Kidney (tissue), 14 donors: ENCODE data around the gene ZNF625. TPM values are rescaled to one million over a fixed set of nuclear protein-coding genes. Genes with fewer than 3 reads are reported as not detected.

Experiments used
- DNase-seq, 5 donors: peaks; one replicate each; pipeline ENCODE4 v3.0.0-alpha.2; 2013 to 2020
- FAIRE-seq: peaks from 2 replicates; lab custom pipeline; 2012; peaks lifted over from hg19 to GRCh38; lab: Jason Lieb, UNC
- H3K27ac ChIP-seq, 2 donors: one replicate each; pipeline ENCODE4 v1.7.0; 2013; ENCODE audit warnings: low read depth in 2 of 2, low read length in 2 of 2, inconsistent platforms in 1 of 2
- H3K27me3 ChIP-seq: one replicate; pipeline ENCODE4 v1.7.1; 2013; ENCODE audit warnings: low read length, inconsistent platforms; ENCODE audit not compliant: control insufficient read depth, insufficient read depth
- H3K36me3 ChIP-seq, 3 donors: one replicate each; pipeline versions ENCODE4 v1.7.0 to v1.7.1; 2013; ENCODE audit warnings: low read length in 3 of 3, control low read depth in 1 of 3, inconsistent platforms in 1 of 3; ENCODE audit not compliant: insufficient read depth in 3 of 3, control insufficient read depth in 2 of 3
- H3K4me1 ChIP-seq, 3 donors: one replicate each; pipeline versions ENCODE4 v1.7.0 to v1.7.1; 2013; ENCODE audit warnings: low read length in 3 of 3, inconsistent platforms in 1 of 3, low read depth in 1 of 3; ENCODE audit not compliant: control insufficient read depth in 2 of 3, insufficient read depth in 2 of 3
- H3K4me3 ChIP-seq, 3 donors: one replicate each; pipeline versions ENCODE4 v1.7.0 to v1.8.1; 2013; ENCODE audit warnings: low read length in 3 of 3, control low read depth in 1 of 3, inconsistent platforms in 1 of 3
- H3K9ac ChIP-seq, 3 donors: one replicate each; pipeline versions ENCODE4 v1.7.0 to v1.7.1; 2013; ENCODE audit warnings: low read length in 3 of 3, control low read depth in 1 of 3, inconsistent platforms in 1 of 3
- H3K9me3 ChIP-seq, 3 donors: one replicate each; pipeline versions ENCODE4 v1.7.0 to v1.7.1; 2013; ENCODE audit warnings: low read length in 3 of 3, control low read depth in 1 of 3, inconsistent platforms in 1 of 3; ENCODE audit not compliant: control insufficient read depth in 2 of 3, insufficient read depth in 1 of 3
- CTCF ChIP-seq: IDR thresholded peaks from 3 replicates; pipeline ENCODE4 v1.5.1; 2012; ENCODE audit warnings: mild to moderate bottlenecking, moderate library complexity, borderline replicate concordance; ENCODE audit not compliant: insufficient read depth; ENCODE audit errors: extremely low read depth
- intact Hi-C: fragments of 100-400 bp; cut with DNase I; formaldehyde crosslinking; loops from one replicate; pipeline ENCODE4 v1.11.1; 2022
- polyA plus RNA-seq: library from polyadenylated mRNA; stranded (reverse); fragments of 350-450 nt; fragmentation: Illumina TruSeq; extraction: RNeasy Lipid Tissue Mini Kit (QIAGEN cat#74804); gene quantifications from one replicate; pipeline ENCODE4 v1.2.3, GENCODE V29; 2014; ENCODE audit warnings: low read depth, low replicate concordance; ENCODE audit not compliant: insufficient read depth
- total RNA-seq: library from RNA; stranded (reverse); fragmentation: NEBNext Ultra II Directional; extraction: Animal tissue kit (Norgen Biotek cat#: 25700); gene quantifications from one replicate; pipeline ENCODE4 v1.2.1, GENCODE V29; 2021
- donor health status: control.
- donor health status: control.
- donor health status: control.
- donor health status: control.
- donor health status: control.
- donor health status: DM: yes; HTN: yes; CAD: no.
- donor health status: Normal renal cell carcinoma (clear cell type).

The ZNF625 gene
- total and polyA plus RNA-seq, 2 donors from 2014 or later, result 6.1 to 11.4 TPM

DNA sequence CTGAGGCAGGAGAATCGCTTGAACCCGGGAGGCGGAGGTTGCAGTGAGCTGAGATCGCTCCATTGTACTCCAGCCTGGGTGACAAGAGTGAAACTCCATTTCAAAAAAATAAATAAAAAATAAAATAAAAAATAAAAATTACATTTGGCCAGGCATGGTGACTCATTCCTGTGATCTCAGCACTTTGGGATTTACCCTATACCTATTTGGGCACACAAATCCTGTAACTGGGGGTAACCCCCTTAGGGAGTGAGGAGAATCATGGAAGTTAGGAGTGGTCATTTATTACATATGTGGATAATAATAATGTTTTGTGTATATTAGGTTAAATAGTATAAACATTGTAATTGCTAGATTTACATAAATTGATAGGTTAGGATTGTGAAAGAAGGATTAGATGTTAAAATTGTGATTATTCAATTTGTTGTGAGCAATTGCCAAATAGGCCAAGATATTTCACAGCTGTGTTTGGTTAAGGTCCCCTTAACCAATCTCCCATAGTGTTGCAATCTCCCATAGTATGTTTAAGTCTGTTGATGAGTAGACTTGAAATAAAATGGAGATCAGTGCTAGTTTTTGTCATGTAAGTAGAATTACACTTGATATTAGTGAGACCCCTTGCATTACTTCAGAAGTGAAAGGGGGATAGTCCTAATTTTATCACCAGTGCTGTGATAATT lies 61.3 kb downstream of the ZNF625 start:
- FAIRE-seq (no peak), DNase-seq (no peak)
- H3K9me3 ChIP-seq, result no peaks in the 10 kb centered on the region
- no peaks in the 10 kb centered on the region for H3K27me3 ChIP-seq
- intact Hi-C loops, result no loop called here
- no peak overlapping the region for H3K9ac ChIP-seq
- no peaks in the 10 kb centered on the region for H3K36me3 ChIP-seq
- H3K27ac ChIP-seq, result no peak overlapping the region
- H3K4me3 ChIP-seq, result no peak overlapping the region
- H3K4me1 ChIP-seq, result peaks cover 0 to 2% (median 0%) of the 10 kb centered on the region in 3 donors
- no peak for TF ChIP-seq CTCF

Other genes starting within 250 kb of the ZNF625 start
- gene ZNF700, start 231.6 kb downstream of the ZNF625 start, total RNA-seq, result 20.9 TPM
- 7.2 TPM for gene ZNF700, start 231.6 kb downstream of the ZNF625 start, polyA plus RNA-seq
- 9.8 TPM for gene ZNF763, start 191.7 kb downstream of the ZNF625 start, total RNA-seq
- 4.6 TPM for gene ZNF763, start 191.7 kb downstream of the ZNF625 start, polyA plus RNA-seq
- gene ZNF433, start 121.1 kb downstream of the ZNF625 start, total RNA-seq, result 13.6 TPM
- gene ZNF433, start 121.1 kb downstream of the ZNF625 start, polyA plus RNA-seq, result 10.5 TPM
- gene ZNF878, start 103.8 kb downstream of the ZNF625 start, total RNA-seq, result 0.60 TPM
- 0.67 TPM for gene ZNF878, start 103.8 kb downstream of the ZNF625 start, polyA plus RNA-seq
- gene ZNF844, start 92.0 kb downstream of the ZNF625 start, total RNA-seq, result 28.1 TPM
- 7.4 TPM for gene ZNF844, start 92.0 kb downstream of the ZNF625 start, polyA plus RNA-seq
- gene ZNF20, start 16.4 kb downstream of the ZNF625 start, total RNA-seq, result 7.3 TPM
- 3.2 TPM for gene ZNF20, start 16.4 kb downstream of the ZNF625 start, polyA plus RNA-seq
- gene ZNF136, start 6.4 kb upstream of the ZNF625 start, total RNA-seq, result 14.4 TPM
- 4.6 TPM for gene ZNF136, start 6.4 kb upstream of the ZNF625 start, polyA plus RNA-seq
- gene ZNF44, start 138.1 kb upstream of the ZNF625 start, total RNA-seq, result 35.5 TPM
- 27.1 TPM for gene ZNF44, start 138.1 kb upstream of the ZNF625 start, polyA plus RNA-seq
- 6.8 TPM for gene ZNF563, start 176.9 kb upstream of the ZNF625 start, total RNA-seq
- gene ZNF563, start 176.9 kb upstream of the ZNF625 start, polyA plus RNA-seq, result 4.6 TPM
- gene ZNF442, start 208.9 kb upstream of the ZNF625 start, total RNA-seq, result 9.1 TPM
- 2.1 TPM for gene ZNF442, start 208.9 kb upstream of the ZNF625 start, polyA plus RNA-seq
- gene ZNF799, start 244.5 kb upstream of the ZNF625 start, total RNA-seq, result 7.8 TPM
- gene ZNF799, start 244.5 kb upstream of the ZNF625 start, polyA plus RNA-seq, result 4.3 TPM